Aorta (tissue), 5 donors: ENCODE results near the gene LAMB3. TPM values are rescaled to one million over a fixed set of nuclear protein-coding genes. Genes with fewer than 3 reads are reported as not detected.

Experiments used
- ATAC-seq: fragments of 200-7000 bp; cut with Tn5 transposase; one replicate; pipeline ENCODE4 v1.9.1; 2022; ENCODE audit warnings: moderate library complexity; ENCODE audit not compliant: low FRiP score
- DNase-seq, 2 donors: peaks; one replicate each; pipeline ENCODE4 v3.0.0-alpha.2; 2020
- H3K27ac ChIP-seq, 2 donors: one replicate each; pipeline ENCODE4 v1.5.1; 2013; ENCODE audit warnings: low read length in 2 of 2, mild to moderate bottlenecking in 2 of 2, moderate library complexity in 2 of 2, control low read depth in 1 of 2, inconsistent platforms in 1 of 2, low read depth in 1 of 2
- H3K27me3 ChIP-seq, 2 donors: one replicate each; pipeline ENCODE4 v1.6.1; 2013; ENCODE audit warnings: control low read depth in 1 of 2, low read length in 1 of 2, mild to moderate bottlenecking in 1 of 2, moderate library complexity in 1 of 2; ENCODE audit not compliant: insufficient read depth in 2 of 2, control insufficient read depth in 1 of 2
- H3K36me3 ChIP-seq, 2 donors: one replicate each; pipeline ENCODE4 v1.6.1; 2013; ENCODE audit warnings: control low read depth in 1 of 2, low read length in 1 of 2, mild to moderate bottlenecking in 1 of 2; ENCODE audit not compliant: insufficient read depth in 2 of 2, control insufficient read depth in 1 of 2
- H3K4me1 ChIP-seq, 2 donors: one replicate each; pipeline ENCODE4 v1.6.1; 2013; ENCODE audit warnings: low read length in 2 of 2, control low read depth in 1 of 2, mild to moderate bottlenecking in 1 of 2, moderate library complexity in 1 of 2; ENCODE audit not compliant: insufficient read depth in 2 of 2, control insufficient read depth in 1 of 2
- H3K4me3 ChIP-seq, 2 donors: one replicate each; pipeline ENCODE4 v1.5.1; 2013; ENCODE audit warnings: low read length in 2 of 2, control low read depth in 1 of 2, mild to moderate bottlenecking in 1 of 2
- H3K9me3 ChIP-seq: one replicate; pipeline ENCODE4 v1.6.1; 2013; ENCODE audit warnings: mild to moderate bottlenecking, low read length; ENCODE audit not compliant: control insufficient read depth
- WGBS, 2 donors: extraction: QIAGEN DNeasy Blood & Tissue Kit; methylation state at CpG; one replicate each; pipeline ENCODE4 v1.1.7; 2013; 5-methylcytosine and 5-hydroxymethylcytosine counted together
- intact Hi-C, 2 donors: fragments of 100-400 bp; cut with DNase I; formaldehyde crosslinking; loops; one replicate each; pipeline versions ENCODE4 v1.14.2 to v1.15.0; 2022
- polyA plus RNA-seq, 2 donors: library from polyadenylated mRNA; stranded (reverse); fragments of 200-250 nt; gene quantifications; one replicate each; pipeline ENCODE4 v1.2.3, GENCODE V29; 2013
- total RNA-seq, 2 donors: library from RNA; stranded (reverse); fragmentation: NEBNext Ultra II Directional; extraction: Animal tissue kit (Norgen Biotek cat#: 25700); gene quantifications; one replicate each; pipeline ENCODE4 v1.2.1, GENCODE V29; 2021
- donor health status: healthy with polysubstance abuse.
- donor health status: Bipolar disorder and iron deficiency.
- donor health status: DM: no; HTN: no; CAD: no.
- donor health status: DM: no; HTN: no; CAD: no.
- donor health status: DM: yes; HTN: yes; CAD: no.

The LAMB3 gene
- total and polyA plus RNA-seq, 4 donors, result 0.84 to 5.4 (median 4.6) TPM

- 79 to 80% methylated on average over 17 of the region's 17 CpGs for WGBS, 2 donors
- no peak for ATAC-seq
- H3K4me3 ChIP-seq, result no peak overlapping the region
- no peaks in the 10 kb centered on the region for H3K27me3 ChIP-seq
- intact Hi-C loops, result no loop called here
- H3K36me3 ChIP-seq, result no peaks in the 10 kb centered on the region
- no peak overlapping the region for H3K27ac ChIP-seq
- no peaks in the 10 kb centered on the region for H3K9me3 ChIP-seq
- no peak for DNase-seq
- H3K4me1 ChIP-seq, result no peaks in the 10 kb centered on the region
Measured at GRCh38 chr1:209630383-209631225, 21.6 kb downstream of the LAMB3 start.

- Histone ChIP-seq H3K4me3 (no peak overlapping the region), H3K36me3 (no peaks in the 10 kb centered on the region), H3K27me3 (no peaks in the 10 kb centered on the region), H3K27ac (no peak overlapping the region), H3K4me1 (no peaks in the 10 kb centered on the region), H3K9me3 (no peaks in the 10 kb centered on the region)
- ATAC-seq, result no peak
- 92 to 96% methylated on average over 11 of the region's 11 CpGs for WGBS, 2 donors
- DNase-seq, result no peak
- intact Hi-C loops, result loop anchor here in 1 of 2 donors (5.0 kb wide), 1 partner anchor 117 kb away; no protein-coding TSS in a partner anchor
Measured at GRCh38 chr1:209629621-209630382, 22.4 kb downstream of the LAMB3 start.

- H3K9me3 ChIP-seq, result no peaks in the 10 kb centered on the region
- WGBS, 2 donors, result 87 to 88% methylated on average over 7 of the region's 7 CpGs
- H3K27ac ChIP-seq, result no peak overlapping the region
- DNase-seq (no peak), ATAC-seq (no peak)
- intact Hi-C loops, result loop anchor here in 1 of 2 donors (5.0 kb wide), 1 partner anchor 119 kb away; no protein-coding TSS in a partner anchor
- H3K27me3 ChIP-seq, result no peaks in the 10 kb centered on the region
- H3K36me3 ChIP-seq, result no peaks in the 10 kb centered on the region
- no peak overlapping the region for H3K4me3 ChIP-seq
- no peaks in the 10 kb centered on the region for H3K4me1 ChIP-seq
Measured at GRCh38 chr1:209628618-209629299, 23.5 kb downstream of the LAMB3 start.

- intact Hi-C loops, result loop anchor here (2.0 to 5.0 kb wide), 2 partner anchors 51 to 120 kb away; no protein-coding TSS in a partner anchor
- DNase-seq, result peak; percentile 85 to 91
- 40 to 42% methylated on average over 16 of the region's 16 CpGs for WGBS, 2 donors
Measured at GRCh38 chr1:209627732-209628196, 24.5 kb downstream of the LAMB3 start.

GRCh38 chr1:209627027-209627731, 25.0 kb downstream of the LAMB3 start:
- H3K4me1 ChIP-seq, result no peaks in the 10 kb centered on the region
- DNase-seq, result no peak
- ATAC-seq, result no peak
- no peak overlapping the region for H3K27ac ChIP-seq
- 63 to 64% methylated on average over 15 to 16 of the region's 16 CpGs for WGBS, 2 donors
- H3K4me3 ChIP-seq, result no peak overlapping the region
- H3K9me3 ChIP-seq, result no peaks in the 10 kb centered on the region
- no peaks in the 10 kb centered on the region for H3K27me3 ChIP-seq
- intact Hi-C loops, result loop anchor here (2.0 to 5.0 kb wide), 2 partner anchors 50 to 120 kb away; no protein-coding TSS in a partner anchor
- H3K36me3 ChIP-seq, result no peaks in the 10 kb centered on the region

More at GRCh38 chr1:209627732-209628196, 24.5 kb downstream of the LAMB3 start:
- Histone ChIP-seq H3K4me1 (no peaks in the 10 kb centered on the region), H3K27me3 (no peaks in the 10 kb centered on the region), H3K9me3 (no peaks in the 10 kb centered on the region), H3K4me3 (no peak overlapping the region), H3K27ac (no peak overlapping the region), H3K36me3 (no peaks in the 10 kb centered on the region)
- peak; percentile 79 for ATAC-seq

- intact Hi-C loops, result loop anchor here (2.0 to 5.0 kb wide), 2 partner anchors 50 to 121 kb away; no protein-coding TSS in a partner anchor
- peak; percentile 30 for ATAC-seq
- Histone ChIP-seq H3K36me3 (no peaks in the 10 kb centered on the region), H3K27ac (no peak overlapping the region), H3K4me3 (no peak overlapping the region), H3K27me3 (no peaks in the 10 kb centered on the region), H3K9me3 (no peaks in the 10 kb centered on the region), H3K4me1 (no peaks in the 10 kb centered on the region)
- 91 to 92% methylated on average over 19 of the region's 19 CpGs for WGBS, 2 donors
- no peak for DNase-seq
Measured at GRCh38 chr1:209626346-209627026, 25.7 kb downstream of the LAMB3 start.

- H3K4me3 ChIP-seq, result no peak overlapping the region
- DNase-seq (no peak), ATAC-seq (no peak)
- intact Hi-C loops, result loop anchor here (2.0 to 5.0 kb wide), 2 partner anchors 49 to 121 kb away; no protein-coding TSS in a partner anchor
- no peak overlapping the region for H3K27ac ChIP-seq
- H3K27me3 ChIP-seq, result no peaks in the 10 kb centered on the region
- no peaks in the 10 kb centered on the region for H3K4me1 ChIP-seq
- WGBS, 2 donors, result 37 to 42% methylated on average over 18 of the region's 18 CpGs
- H3K36me3 ChIP-seq, result no peaks in the 10 kb centered on the region
- H3K9me3 ChIP-seq, result no peaks in the 10 kb centered on the region
Measured at GRCh38 chr1:209625791-209626285, 26.4 kb downstream of the LAMB3 start.
